ENCODE results near the gene TRIM65. TPM values are rescaled to one million over a fixed set of nuclear protein-coding genes. Genes with fewer than 3 reads are reported as not detected.
"Not testable (repeated sequence)": the region's sequence is repeated elsewhere in the genome, so short reads cannot be mapped to it uniquely, and the experiment has no call there.

Gene TRIM65
- polyA plus RNA-seq, 1 experiment, result 6.5 TPM

GRCh38 chr17:75854101-75854748, 42.5 kb downstream of the TRIM65 start:
- peak overlapping the region; percentile 57 for H3K27ac ChIP-seq (ENCODE audit: low read depth, low read length)
- H3K4me3 ChIP-seq (ENCODE audit: low read depth, low read length), result peak overlapping the region; percentile 94
- POLR2A ChIA-PET, result interaction anchor here (0.6 to 2.0 kb wide), 8 partner anchors 9 to 458 kb away, joined by 3 to 21 read pairs (median 8); partner anchors contain the start of genes FBF1 and TRIM65
- H3K9me3 ChIP-seq (ENCODE audit: control insufficient read depth, insufficient read depth, low read length), result no peaks in the 10 kb centered on the region
- no peaks in the 10 kb centered on the region for H3K27me3 ChIP-seq (ENCODE audit: control insufficient read depth, insufficient read depth, low read length)
- CTCF ChIA-PET, result interaction anchor here (1.3 to 3.5 kb wide), 3 partner anchors 8 to 71 kb away, joined by 6 to 18 read pairs (median 8); no protein-coding TSS in a partner anchor
- TF ChIP-seq CTCF (IDR thresholded peaks at IDR 0.05; ENCODE audit: low read depth, low read length), result no peak
- no peak for DNase-seq (ENCODE audit: low read depth, low spot score)

- no peak overlapping the region for H3K4me3 ChIP-seq (ENCODE audit: low read depth, low read length)
- CTCF ChIA-PET, result interaction anchor here (0.6 to 3.5 kb wide), 3 partner anchors 7 to 70 kb away, joined by 3 to 18 read pairs (median 6); no protein-coding TSS in a partner anchor
- POLR2A ChIA-PET, result interaction anchor here (0.6 kb wide), 1 partner anchor 270 kb away, joined by 10 read pairs; no protein-coding TSS in a partner anchor
Observed at GRCh38 chr17:75853433-75853832, 43.3 kb downstream of the TRIM65 start.

GRCh38 chr17:75851693-75851991, 45.1 kb downstream of the TRIM65 start:
- DNase-seq (ENCODE audit: low read depth, low spot score); H3K27ac ChIP-seq (ENCODE audit: low read depth, low read length): not testable (repeated sequence)

More at GRCh38 chr17:75853433-75853832, 43.3 kb downstream of the TRIM65 start:
- no peaks in the 10 kb centered on the region for H3K27me3 ChIP-seq (ENCODE audit: control insufficient read depth, insufficient read depth, low read length)
- H3K27ac ChIP-seq (ENCODE audit: low read depth, low read length), result no peak overlapping the region
- no peak for TF ChIP-seq CTCF (IDR thresholded peaks at IDR 0.05; ENCODE audit: low read depth, low read length)
- H3K9me3 ChIP-seq (ENCODE audit: control insufficient read depth, insufficient read depth, low read length), result no peaks in the 10 kb centered on the region
- DNase-seq (ENCODE audit: low read depth, low spot score), result no peak

GRCh38 chr17:75850928-75851692, 45.6 kb downstream of the TRIM65 start:
- Histone ChIP-seq H3K27ac (ENCODE audit: low read depth, low read length) (no peak overlapping the region), H3K4me3 (ENCODE audit: low read depth, low read length) (no peak overlapping the region), H3K27me3 (ENCODE audit: control insufficient read depth, insufficient read depth, low read length) (no peaks in the 10 kb centered on the region), H3K9me3 (ENCODE audit: control insufficient read depth, insufficient read depth, low read length) (no peaks in the 10 kb centered on the region)
- ChIA-PET CTCF (interaction anchor here (1.4 kb wide), 1 partner anchor 11 kb away, joined by 4 read pairs; no protein-coding TSS in a partner anchor), POLR2A (no interaction called here)
- TF ChIP-seq CTCF (IDR thresholded peaks at IDR 0.05; ENCODE audit: low read depth, low read length), result no peak
- DNase-seq (ENCODE audit: low read depth, low spot score), result no peak

More at GRCh38 chr17:75851693-75851991, 45.1 kb downstream of the TRIM65 start:
- H3K27me3 ChIP-seq (ENCODE audit: control insufficient read depth, insufficient read depth, low read length); CTCF ChIA-PET; H3K4me3 ChIP-seq (ENCODE audit: low read depth, low read length); POLR2A ChIA-PET; H3K9me3 ChIP-seq (ENCODE audit: control insufficient read depth, insufficient read depth, low read length): not testable (repeated sequence)

- POLR2A ChIA-PET, result interaction anchor here (1.0 kb wide), 1 partner anchor 11 kb away, joined by 3 read pairs; no protein-coding TSS in a partner anchor
- Histone ChIP-seq H3K4me3 (ENCODE audit: low read depth, low read length) (no peak overlapping the region), H3K27me3 (ENCODE audit: control insufficient read depth, insufficient read depth, low read length) (no peaks in the 10 kb centered on the region), H3K27ac (ENCODE audit: low read depth, low read length) (no peak overlapping the region), H3K9me3 (ENCODE audit: control insufficient read depth, insufficient read depth, low read length) (no peaks in the 10 kb centered on the region)
- DNase-seq (ENCODE audit: low read depth, low spot score), result no peak
- TF ChIP-seq CTCF (IDR thresholded peaks at IDR 0.05; ENCODE audit: low read depth, low read length), result no peak
- CTCF ChIA-PET, result interaction anchor here (0.9 to 1.4 kb wide), 2 partner anchors 11 to 12 kb away, joined by 3 to 4 read pairs; no protein-coding TSS in a partner anchor
Observed at GRCh38 chr17:75849724-75850123, 47.0 kb downstream of the TRIM65 start.

All from AG04450 (cell line).